ENCODE results near the gene GADL1.
A peak's percentile ranks its signal among the peaks of the same experiment; 100 is the strongest.

Gene GADL1, protein sequence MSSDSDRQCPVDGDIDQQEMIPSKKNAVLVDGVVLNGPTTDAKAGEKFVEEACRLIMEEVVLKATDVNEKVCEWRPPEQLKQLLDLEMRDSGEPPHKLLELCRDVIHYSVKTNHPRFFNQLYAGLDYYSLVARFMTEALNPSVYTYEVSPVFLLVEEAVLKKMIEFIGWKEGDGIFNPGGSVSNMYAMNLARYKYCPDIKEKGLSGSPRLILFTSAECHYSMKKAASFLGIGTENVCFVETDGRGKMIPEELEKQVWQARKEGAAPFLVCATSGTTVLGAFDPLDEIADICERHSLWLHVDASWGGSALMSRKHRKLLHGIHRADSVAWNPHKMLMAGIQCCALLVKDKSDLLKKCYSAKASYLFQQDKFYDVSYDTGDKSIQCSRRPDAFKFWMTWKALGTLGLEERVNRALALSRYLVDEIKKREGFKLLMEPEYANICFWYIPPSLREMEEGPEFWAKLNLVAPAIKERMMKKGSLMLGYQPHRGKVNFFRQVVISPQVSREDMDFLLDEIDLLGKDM

DNA sequence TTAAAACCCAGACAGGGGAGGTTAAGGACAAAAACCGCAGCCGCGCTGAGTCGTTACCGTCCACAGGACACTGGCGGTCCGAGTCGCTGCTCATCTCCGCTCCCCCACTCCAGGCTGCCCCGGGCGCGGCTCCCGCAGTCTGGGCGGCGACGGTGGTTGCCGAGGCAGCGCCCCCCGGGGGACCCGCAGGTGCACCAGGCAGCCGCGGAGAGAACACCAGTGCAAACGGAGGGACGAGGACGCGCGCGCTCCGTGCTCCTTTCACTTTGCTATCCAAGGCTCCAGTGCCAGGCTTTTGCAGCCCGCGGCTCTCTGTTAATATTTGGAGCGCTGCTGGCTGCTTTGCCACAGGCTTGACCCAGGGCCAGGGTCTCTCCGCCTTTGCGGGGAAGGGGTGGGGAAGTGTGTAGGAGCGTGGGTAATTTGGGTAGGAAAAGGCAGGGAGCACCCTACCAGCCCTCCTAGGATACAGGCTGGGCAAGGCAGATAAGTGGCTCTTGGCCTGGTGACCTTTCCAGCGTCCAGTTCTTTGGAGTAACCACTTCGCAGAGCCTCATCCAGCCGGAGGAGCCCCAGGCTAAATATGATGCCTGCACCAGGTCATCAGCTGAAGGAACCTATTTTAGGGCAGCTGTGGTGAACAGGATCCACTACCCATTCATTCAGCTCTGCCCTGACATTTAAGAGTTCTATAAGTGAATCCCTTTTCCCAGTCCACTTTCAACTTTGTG, at the start of gene GADL1:
GADL1 (minus strand) TSS at position 141 of the 731 bp plus-strand sequence; CDS start at position 94, 47 bp downstream.
- peak in 1 of 2 donors; percentile 11 for DNase-seq (ENCODE audit: low read depth in 2 of 2)

DNA sequence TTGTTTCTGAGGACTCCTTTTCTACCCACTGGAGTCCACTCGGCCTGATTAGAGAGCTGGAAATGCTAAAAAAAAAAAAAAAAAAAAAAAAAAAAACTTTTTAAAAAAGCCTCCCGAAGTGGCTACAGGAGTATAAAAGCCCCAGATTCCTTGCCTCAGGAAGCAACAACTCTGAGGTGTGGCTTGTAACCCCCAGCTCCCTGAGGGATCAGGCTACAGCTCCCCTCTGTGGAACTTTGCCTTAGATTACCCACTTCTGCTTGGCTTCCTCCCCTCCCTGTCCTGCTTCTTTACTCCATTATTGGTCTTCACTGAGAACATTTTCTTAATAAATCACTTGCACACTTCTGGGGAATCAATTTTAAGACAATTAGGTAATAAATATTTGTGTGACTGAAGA, 49.7 kb upstream of the GADL1 start:
- DNase-seq (ENCODE audit: low read depth in 2 of 2) = no peak

DNA sequence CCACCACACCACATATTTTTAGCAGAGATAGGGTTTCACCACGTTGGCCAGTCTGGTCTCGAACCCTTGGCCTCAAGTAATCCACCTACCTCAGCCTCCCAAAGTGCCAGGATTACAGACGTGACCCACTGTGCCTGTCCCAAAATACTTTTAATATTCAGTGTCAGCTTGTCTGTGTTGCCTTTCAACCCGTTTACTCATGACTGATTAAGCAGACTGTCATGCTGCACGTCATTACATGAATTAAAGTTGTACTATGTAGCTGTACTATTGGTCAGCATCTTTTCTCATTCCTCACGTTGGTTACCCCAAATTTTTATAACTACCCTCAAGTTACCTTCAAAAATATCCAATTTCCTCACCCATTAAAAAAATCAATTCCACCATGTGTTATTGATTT, 48.7 kb upstream of the GADL1 start:
- DNase-seq (ENCODE audit: low read depth in 2 of 2) = no peak

DNA sequence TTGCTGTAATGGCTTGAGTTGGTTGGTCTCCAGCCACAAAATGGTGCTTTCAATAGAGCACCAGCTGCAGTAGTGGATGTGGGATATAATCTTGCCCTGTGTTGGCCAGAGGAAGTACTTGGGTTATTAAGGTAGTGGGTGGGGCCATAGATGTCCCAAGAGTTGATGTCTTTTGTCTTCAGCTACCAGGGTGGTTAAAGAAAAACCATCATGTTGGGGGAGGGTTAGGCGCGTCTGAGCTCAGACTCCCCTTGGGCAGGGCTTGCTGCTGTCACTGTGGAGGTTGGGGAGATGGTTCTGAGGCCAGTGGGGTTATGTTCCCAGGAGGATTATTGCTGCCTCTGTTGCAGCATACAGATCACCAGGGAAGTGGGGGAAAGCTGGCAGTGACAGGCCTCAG, 46.9 kb upstream of the GADL1 start:
- no peak for DNase-seq (ENCODE audit: low read depth in 2 of 2)

DNA sequence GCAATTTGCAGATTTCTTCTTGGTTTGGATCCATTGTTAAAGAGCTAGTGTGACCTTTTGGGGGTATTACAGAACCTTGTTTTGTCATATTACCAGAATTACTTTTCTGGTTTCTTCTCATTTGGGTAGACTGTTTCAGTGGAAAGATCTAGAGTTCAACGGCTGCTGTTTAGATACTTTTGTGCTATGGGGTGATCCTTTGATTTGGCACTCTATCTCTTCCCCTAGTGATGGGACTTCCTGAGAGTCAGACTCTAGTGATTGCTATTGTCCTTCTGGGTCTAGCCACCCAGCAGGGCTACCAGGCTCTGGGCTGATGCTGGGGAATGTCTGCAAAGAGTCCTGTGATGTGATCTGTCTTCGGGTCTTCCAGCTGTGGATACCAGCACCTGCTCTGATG, 46.3 kb upstream of the GADL1 start:
- DNase-seq (ENCODE audit: low read depth in 2 of 2) = no peak

DNA sequence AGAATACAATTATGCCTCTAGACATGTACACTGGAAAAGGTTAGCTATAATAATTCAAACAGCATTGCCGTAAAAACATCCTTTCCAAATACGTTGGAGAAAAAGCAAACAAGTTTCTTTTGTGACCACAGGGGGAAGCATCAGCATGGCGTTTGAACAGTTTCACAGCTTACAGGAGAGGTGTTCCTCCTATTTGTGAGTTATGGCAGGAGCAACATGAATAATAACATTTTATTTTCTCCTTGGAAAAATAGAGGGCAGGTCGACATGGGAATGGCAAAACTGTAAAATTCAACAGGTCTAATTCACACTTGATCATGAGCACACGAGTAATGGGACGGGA, 39.7 kb upstream of the GADL1 start:
- DNase-seq (ENCODE audit: low read depth in 2 of 2) = no peak

DNA sequence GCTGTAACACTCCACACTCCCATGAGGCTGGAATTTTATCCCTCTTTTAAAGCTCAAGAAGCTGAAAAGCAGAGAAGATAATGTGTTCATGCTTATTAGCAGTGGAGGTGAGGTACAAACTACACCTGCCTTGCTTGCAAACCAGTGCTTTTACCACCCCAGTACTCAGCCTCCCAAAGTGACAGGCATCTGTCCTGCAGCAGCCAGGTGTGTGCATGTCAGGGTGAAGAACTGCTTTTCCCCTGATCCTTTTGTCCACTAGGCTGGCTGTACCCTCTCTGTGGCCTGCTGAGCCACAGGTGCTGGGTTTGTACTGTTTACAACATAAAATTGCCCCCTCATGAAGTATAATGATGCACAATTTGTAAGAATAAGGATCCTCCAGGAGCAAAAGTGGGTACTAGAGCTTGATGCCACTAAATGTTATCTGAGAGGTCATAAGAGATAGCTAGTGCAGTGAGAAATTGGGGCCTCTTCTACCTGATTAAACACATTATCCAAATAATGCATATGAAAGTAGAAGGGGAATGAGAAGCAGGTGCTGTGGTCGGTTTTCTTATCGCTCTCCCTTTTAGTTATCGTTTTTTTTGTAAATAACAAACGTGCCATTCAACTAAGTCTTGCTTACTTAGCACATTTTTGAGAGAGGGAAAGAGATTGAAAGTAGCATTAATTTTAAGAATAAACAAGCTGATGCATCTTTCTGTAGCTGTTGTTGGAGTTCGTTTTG, 39.2 kb upstream of the GADL1 start:
- DNase-seq (ENCODE audit: low read depth in 2 of 2) = no peak

DNA sequence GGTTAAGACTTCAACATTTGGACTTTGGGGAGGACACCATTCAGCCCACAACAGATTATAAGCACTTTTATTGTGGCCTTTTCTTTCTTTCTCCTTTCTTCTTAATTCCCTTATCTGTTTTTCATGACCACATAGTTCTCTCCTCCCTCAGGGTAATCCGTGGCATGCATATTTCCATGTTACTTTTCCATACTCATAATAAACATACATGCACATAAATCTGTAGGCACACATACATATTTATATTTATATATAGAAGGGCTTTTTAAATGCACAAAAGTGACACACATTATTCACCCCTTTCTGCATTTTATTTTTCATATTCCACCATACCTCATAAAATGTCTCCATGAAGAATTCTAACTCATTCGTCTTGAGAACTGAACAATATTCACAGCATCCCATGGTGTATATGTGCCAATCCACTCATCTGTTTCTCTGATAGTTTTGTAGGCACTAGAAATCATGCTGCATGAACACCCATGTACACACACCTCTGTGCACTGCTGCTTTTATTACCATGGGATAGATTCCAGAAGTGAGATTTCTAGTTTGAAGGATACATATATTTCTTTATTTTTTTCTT, 38.1 kb upstream of the GADL1 start:
- DNase-seq (ENCODE audit: low read depth in 2 of 2) = no peak

DNA sequence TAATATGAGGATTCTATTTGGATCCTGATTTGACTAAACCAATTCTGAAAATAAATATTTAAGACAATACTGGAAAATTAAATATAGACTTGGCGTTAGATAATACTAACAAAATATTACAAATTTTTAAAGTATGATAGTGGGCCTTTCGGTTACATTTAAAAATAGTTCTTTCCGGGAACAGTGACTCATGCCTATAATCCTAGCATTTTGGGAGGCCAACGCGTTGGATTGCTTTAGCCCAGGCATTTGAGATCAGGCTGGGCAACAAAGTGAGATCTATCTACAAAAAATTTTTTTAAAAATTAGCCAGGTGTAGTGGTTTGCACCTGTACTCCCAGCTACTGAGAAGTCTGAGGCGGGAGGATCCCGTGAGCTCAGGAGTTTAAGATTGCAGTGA, 30.3 kb upstream of the GADL1 start:
- no peak for DNase-seq (ENCODE audit: low read depth in 2 of 2)

DNA sequence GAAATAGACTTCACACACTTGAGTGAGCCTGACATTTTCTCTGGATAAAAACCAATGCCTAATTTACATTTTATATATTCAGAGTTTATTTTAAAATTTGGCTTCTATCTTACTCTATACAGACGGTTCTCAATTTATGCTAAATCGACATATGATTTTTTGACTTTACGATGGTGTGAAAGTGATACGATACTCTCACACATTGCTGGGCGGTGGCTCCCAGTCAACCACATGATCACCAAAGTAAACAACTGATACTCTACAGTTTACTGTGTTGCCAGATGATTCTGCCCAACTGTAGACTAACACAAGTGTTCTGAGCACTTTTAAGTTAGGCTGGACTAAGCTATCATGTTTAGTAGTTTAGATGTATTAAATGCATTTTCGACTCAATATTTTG, 25.1 kb upstream of the GADL1 start:
- no peak for DNase-seq (ENCODE audit: low read depth in 2 of 2)

DNA sequence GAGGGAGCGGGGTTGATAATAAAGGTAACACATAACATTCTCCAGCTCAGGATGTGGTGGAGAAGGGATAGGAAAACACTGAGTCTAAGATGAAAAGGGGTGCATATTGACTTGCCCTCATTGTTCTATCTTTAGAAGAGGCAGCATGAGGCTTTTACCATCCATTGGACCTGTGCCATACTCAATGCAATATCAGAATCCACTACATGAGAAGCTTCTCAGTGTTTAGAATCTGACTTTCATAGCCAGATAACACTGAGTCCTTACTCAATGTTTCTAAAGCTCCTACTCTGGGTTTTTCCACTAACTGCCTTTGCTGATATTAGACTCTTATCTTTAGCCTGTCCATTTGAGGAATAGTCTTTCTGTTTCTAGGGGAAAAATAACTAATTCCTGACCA, 24.3 kb upstream of the GADL1 start:
- no peak for DNase-seq (ENCODE audit: low read depth in 2 of 2)

DNA sequence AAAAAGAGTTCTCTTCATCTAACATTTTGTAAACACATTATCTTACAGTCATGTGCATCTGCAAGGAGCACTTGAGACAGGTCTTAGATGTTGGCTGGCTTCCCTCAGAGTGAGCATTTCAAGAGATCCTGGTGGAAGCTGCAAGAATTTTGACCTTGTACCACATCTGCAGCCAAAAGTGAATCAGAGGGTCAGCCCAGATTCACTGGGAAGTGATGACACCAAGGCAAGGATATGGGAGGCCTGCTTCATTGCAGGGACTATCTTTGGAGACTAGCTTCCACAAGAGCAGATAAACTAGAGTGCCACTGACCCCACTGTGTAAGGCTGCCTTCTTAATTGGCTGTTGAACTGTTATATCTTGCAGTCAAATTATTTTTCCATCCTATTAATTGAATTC, 21.3 kb upstream of the GADL1 start:
- DNase-seq (ENCODE audit: low read depth in 2 of 2) = no peak

DNA sequence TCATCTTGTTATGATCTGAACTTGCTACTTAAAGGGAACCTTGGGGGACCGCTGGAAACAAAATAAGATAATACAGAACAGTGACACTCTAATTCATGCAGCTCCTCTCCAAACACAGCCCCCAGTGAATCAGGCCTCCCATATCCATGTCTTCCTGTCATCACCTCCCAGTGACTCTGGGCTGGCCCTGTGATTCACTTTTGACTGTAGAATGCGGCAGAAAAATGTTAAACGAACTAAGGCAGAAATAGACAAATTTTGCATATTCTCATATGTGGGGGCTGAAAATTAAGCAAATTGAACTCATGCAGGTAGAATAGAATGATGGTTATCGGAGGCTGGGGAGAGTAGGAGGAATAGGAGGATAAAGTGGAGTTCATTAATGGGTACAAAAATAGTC, 20.2 kb upstream of the GADL1 start:
- DNase-seq (ENCODE audit: low read depth in 2 of 2) = no peak

DNA sequence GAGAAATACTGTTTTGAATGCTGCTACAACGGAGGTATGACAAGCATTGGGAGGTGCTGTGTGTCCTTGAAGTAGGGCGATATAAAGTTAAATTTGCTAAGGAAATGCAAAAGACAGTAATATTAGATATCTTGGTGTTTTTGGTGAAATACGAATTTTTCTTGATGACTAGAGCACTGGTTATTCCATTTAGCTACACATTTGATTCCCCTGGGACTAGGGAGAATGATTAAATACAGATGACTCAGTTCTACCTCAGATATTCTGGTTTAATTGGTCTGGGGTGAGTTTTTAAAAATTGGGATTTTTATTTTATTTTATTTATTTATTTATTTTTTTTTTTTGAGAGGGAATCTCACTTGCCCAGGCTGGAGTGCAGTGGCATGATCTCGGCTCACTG, 18.7 kb upstream of the GADL1 start:
- no peak for DNase-seq (ENCODE audit: low read depth in 2 of 2)

DNA sequence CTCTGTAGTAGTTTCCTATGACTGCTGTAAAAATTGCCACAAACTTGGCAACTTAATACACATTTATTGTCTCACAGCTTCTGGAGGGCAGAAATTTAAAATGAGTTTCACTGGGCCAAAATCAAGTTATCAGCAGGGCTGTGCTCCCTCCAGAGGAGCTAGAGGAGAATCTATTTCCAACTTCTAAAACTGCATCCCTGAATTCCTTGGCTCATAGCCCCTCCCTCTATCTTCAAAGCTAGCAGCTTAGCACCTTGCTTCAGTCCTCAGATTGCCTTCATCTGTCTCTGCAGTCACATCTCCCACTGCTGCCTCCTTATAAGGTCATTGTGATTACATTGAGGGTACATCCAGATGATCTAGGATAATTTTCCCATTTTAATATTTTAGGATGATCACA, 17.8 kb upstream of the GADL1 start:
- DNase-seq (ENCODE audit: low read depth in 2 of 2) = no peak

DNA sequence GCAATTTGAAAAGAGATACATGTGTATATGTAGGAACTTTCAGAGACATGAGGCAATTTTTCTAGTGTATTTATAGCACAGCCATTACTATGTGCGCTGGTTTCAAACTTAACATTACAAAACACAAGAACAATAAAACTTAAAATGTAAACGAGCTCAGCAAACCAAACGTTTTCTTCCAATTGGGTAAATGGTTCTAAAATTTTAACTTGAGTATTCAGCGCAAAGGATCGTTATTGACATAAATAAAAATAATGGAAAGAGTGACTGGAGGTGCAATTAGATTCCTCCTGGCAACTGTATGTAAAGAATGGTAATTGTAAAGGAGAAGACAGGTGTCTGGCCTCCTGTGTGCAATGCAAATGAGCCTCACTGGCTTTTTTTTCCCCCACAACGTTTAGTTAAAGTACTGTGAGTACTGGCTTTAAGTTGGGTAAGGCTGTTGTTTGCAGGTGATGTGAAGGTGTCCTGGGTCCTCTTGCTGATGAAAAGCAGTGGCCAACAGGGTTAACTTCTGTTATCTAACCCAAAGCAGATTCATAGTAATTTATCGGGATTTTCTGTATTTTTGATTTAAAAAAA, 14.1 kb upstream of the GADL1 start:
- DNase-seq (ENCODE audit: low read depth in 2 of 2) = no peak

DNA sequence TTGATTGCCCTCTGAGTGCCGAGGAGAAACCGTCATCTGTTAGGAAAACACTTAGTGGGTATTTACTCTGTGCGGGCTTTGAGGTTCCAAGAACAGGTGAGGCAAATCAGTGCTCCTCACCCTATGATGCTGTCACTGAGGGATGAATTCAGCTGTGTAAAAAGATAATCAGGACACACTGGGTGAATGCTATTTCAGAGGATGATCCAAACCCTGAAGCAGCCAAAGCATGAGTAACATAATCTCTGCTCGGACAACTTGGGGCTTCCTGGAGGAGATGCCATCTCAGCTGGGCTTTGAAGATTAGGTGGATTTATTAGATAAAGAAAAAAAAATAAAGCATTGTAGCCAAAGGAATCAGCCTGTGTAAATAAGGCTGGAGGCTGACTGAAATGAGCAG, 10.5 kb upstream of the GADL1 start:
- DNase-seq (ENCODE audit: low read depth in 2 of 2) = no peak

DNA sequence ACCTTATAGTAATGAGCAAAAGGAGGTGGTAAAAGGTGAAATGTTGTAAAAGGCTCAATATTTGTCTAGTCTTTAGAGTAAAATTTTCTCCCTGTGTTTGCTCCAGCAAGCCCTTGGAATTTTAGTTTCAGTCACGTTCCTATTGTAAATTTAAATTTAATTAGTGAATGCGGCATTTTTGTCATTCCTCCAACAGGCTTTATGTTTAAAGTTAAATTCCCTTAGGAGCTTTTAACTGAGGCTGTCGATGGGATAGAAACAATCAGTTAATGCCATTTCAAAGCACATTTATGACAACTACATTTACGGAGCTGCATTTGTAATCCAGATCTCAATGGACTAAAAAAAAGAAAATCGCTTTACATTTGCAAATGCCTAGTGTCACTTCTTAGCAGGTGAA, 868 bp upstream of the GADL1 start:
- DNase-seq (ENCODE audit: low read depth in 2 of 2) = no peak

DNA sequence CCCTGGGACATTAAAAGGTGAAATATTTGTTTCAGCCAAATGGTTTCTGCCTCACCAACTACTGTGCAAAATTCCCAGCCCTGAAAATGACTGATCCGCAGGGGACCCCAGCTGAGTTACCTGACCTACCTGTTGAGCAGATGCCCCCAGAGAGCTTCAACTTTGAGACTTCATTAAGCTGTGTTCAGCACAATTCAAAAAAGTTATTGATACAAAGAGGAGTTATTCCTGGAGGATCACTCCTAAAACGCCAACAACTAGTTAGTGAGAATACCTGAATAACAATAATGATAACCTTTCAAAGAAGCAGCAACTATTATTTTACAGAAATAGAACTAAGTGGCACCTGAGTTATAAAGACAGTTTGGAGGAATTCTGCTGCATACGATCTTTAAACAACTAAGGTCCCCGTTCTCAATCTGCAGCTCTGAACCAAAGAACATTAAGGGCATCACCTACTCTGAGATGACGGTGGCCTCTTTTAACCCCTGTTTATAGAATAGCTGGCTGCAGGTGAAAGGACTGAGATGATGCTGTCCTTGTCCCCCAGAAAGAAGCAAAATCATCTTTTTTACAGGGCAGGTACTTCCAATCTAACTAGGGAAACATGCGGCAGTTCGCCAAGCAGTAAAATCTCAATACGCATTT, 659 bp downstream of the GADL1 start:
- no peak for DNase-seq (ENCODE audit: low read depth in 2 of 2)

DNA sequence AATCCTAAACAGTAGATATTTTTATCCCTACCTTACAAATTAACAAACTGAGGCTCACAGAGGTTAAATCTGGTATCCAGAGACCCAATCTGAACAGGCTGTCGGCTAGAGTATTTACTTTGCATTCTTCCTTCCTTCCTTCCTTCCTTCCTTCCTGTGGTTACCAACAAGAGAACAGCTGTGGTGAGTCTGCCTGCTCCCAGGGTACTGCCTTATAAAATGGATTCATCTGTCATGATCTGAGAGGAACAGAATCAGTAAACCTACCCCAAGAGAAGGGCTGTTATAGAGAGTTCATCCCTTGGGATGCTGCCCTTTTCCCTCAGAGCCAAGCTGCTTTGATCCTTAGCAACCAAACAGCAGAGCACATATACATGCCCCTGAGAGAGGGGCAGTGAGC, 3.6 kb downstream of the GADL1 start:
- no peak for DNase-seq (ENCODE audit: low read depth in 2 of 2)

DNA sequence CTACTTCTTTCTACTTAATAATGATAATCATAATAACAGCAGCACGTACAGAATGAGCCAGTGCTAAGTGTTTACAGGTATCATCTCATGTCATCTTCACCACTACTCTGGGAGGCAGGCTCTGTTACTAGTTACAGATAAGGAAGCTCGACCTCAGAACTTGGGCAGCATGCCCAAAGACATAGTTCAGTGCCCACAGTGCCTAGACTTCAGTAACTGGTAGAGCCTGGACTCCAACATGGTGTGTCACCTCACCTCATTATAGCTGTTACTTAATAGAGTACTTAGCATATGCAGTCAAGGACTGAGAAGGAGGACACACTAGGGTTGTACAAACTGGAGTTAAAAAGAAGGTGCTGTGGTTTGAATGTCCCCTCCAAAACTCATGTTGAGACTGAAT, 7.6 kb downstream of the GADL1 start:
- no peak for DNase-seq (ENCODE audit: low read depth in 2 of 2)
